SK-N-SH treated with all-trans-retinoic acid at 6 μM for 48 hours (cell line): ENCODE data around the gene PTGDR2.

Experiments
- ARNTL ChIP-seq: fragments of 450-650 bp; formaldehyde crosslinking; IDR thresholded peaks from 2 replicates; pipeline ENCODE4 v1.5.0; 2020; ENCODE audit warnings: low read depth, mild to moderate bottlenecking, moderate library complexity, borderline replicate concordance
- BACH2 ChIP-seq: fragments of 250-450 bp; sonication (Bioruptor Pico); IDR thresholded peaks from 2 replicates; pipeline ENCODE4 v1.9.0; 2021; ENCODE audit warnings: mild to moderate bottlenecking, borderline replicate concordance
- CREB5 ChIP-seq: fragments of 250-450 bp; sonication (Bioruptor Pico); IDR thresholded peaks from 2 replicates; pipeline ENCODE4 v1.5.1; 2020; ENCODE audit warnings: low read depth, mild to moderate bottlenecking, moderate library complexity
- ESRRG ChIP-seq: fragments of 250-450 bp; sonication (Bioruptor Pico); IDR thresholded peaks from 2 replicates; pipeline ENCODE4 v1.6.1; 2021; ENCODE audit warnings: mild to moderate bottlenecking
- GLIS3 ChIP-seq: fragments of 250-450 bp; sonication (Bioruptor Pico); IDR thresholded peaks from 2 replicates; pipeline ENCODE4 v1.5.0; 2020; ENCODE audit warnings: mild to moderate bottlenecking, moderate library complexity
- PATZ1 ChIP-seq: fragments of 250-450 bp; sonication (Bioruptor Pico); IDR thresholded peaks from 2 replicates; pipeline ENCODE4 v1.8.0; 2020; ENCODE audit warnings: mild to moderate bottlenecking, moderate library complexity, borderline replicate concordance
- RARB ChIP-seq: fragments of 250-450 bp; sonication (Bioruptor Pico); IDR thresholded peaks from 2 replicates; pipeline ENCODE4 v1.8.0; 2021; ENCODE audit warnings: mild to moderate bottlenecking, moderate library complexity
- TOX ChIP-seq: fragments of 250-450 bp; sonication (Bioruptor Pico); IDR thresholded peaks from 2 replicates; pipeline ENCODE4 v1.8.0; 2021; ENCODE audit warnings: mild to moderate bottlenecking, moderate library complexity, borderline replicate concordance
- ZC3H10 ChIP-seq: fragments of 250-450 bp; sonication (Bioruptor Pico); IDR thresholded peaks from 2 replicates; pipeline ENCODE4 v1.5.1; 2021; ENCODE audit warnings: mild to moderate bottlenecking, moderate library complexity
- ZFP30 ChIP-seq: fragments of 450-650 bp; formaldehyde crosslinking; IDR thresholded peaks from 2 replicates; pipeline ENCODE4 v1.5.0; 2022; ENCODE audit warnings: mild to moderate bottlenecking, moderate library complexity
- ZNF565 ChIP-seq: fragments of 450-650 bp; formaldehyde crosslinking; conservative IDR thresholded peaks from 2 replicates; pipeline ENCODE4 v1.5.0; 2020; ENCODE audit warnings: low read depth, mild to moderate bottlenecking, moderate library complexity
- ZNF8 ChIP-seq: fragments of 450-650 bp; formaldehyde crosslinking; IDR thresholded peaks from 2 replicates; pipeline ENCODE4 v1.5.0; 2020; ENCODE audit warnings: mild to moderate bottlenecking, moderate library complexity

- no peak for TF ChIP-seq PATZ1 (CRISPR knock-in tag)
- TF ChIP-seq TOX (CRISPR knock-in tag), result no peak
- TF ChIP-seq ZC3H10 (CRISPR knock-in tag), result no peak
- no peak for TF ChIP-seq BACH2 (CRISPR knock-in tag)
- TF ChIP-seq ARNTL (CRISPR knock-in tag), result no peak
- no peak for TF ChIP-seq CREB5 (CRISPR knock-in tag)
- TF ChIP-seq GLIS3, result no peak
- no peak for TF ChIP-seq ZFP30 (CRISPR knock-in tag)
- no peak for TF ChIP-seq ZNF565 (CRISPR knock-in tag)
- no peak for TF ChIP-seq RARB (CRISPR knock-in tag)
- no peak for TF ChIP-seq ESRRG (CRISPR knock-in tag)
- TF ChIP-seq ZNF8 (CRISPR knock-in tag), result no peak
Observed at GRCh38 chr11:60863550-60864521, 8.1 kb upstream of the PTGDR2 start.
